Neutrophil (primary cell): ENCODE measurements around the gene CXCR6.

Experiments
- H3K27ac ChIP-seq: fragments of 200-600 bp; sonication (generic); 2 replicates; pipeline ENCODE4 v1.5.1; 2016; ENCODE audit warnings: mild to moderate bottlenecking, moderate library complexity
- H3K27me3 ChIP-seq: fragments of 200-600 bp; sonication (generic); 2 replicates; pipeline ENCODE4 v1.6.0; 2016; ENCODE audit warnings: mild to moderate bottlenecking
- H3K36me3 ChIP-seq: fragments of 200-600 bp; sonication (generic); 2 replicates; pipeline ENCODE4 v1.5.1; 2017
- H3K4me1 ChIP-seq, 2 experiments: fragments of 200-600 bp in 1 of 2; sonication (generic) in 1 of 2; 1 replicate in 1 of 2; 2 replicates in 1 of 2; pipeline versions ENCODE4 v1.5.1 to v1.6.1; 2013 to 2016; ENCODE audit warnings: low read depth in 1 of 2, low read length in 1 of 2, mild to moderate bottlenecking in 1 of 2, moderate library complexity in 1 of 2; ENCODE audit not compliant: control insufficient read depth in 1 of 2, insufficient read depth in 1 of 2
- H3K4me3 ChIP-seq, 2 experiments: fragments of 200-600 bp in 1 of 2; sonication (generic) in 1 of 2; 1 replicate in 1 of 2; 2 replicates in 1 of 2; pipeline ENCODE4 v1.5.1; 2013 to 2016; ENCODE audit warnings: low read depth in 1 of 2, low read length in 1 of 2, mild to moderate bottlenecking in 1 of 2, moderate library complexity in 1 of 2
- H3K9me3 ChIP-seq: fragments of 200-600 bp; sonication (generic); 2 replicates; pipeline ENCODE4 v1.5.1; 2016
- CTCF ChIP-seq: fragments of 200-600 bp; sonication (generic); IDR thresholded peaks from 2 replicates; pipeline ENCODE4 v1.5.1; 2016; ENCODE audit warnings: antibody characterized with exemption

CXCR6 gene

DNA sequence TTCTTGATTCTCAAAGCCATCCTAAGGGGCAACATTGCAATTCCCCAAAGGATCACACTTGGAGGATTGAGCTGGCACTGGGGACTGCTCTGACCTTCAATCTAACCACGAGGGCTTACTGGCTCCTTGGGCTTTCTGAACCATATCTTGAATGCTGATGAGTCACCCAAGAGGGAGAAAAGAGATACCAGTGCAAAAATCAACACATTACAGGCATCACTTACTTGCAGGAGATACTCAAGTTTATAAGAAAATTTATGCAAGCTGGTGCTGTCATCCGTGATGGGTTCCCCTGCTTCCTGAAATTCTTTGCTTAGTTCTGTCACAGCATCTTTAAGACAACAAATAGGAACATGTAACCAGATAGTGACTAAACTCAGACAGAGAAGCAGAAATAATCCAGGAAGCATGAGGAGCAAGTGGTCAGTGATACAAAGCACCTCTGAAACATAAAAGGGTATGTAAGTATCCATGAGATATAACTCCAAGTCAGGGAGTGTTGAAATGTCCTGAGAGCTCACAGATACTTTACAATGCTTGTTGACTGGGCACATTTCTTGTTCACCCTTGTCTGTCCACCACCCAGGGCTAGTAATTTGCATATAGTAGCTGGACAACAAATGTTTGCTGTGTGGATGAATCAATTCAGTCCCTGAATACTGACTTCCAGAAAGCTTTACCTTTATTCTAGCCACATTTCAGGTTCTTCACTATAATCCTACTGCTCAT is 38.2 kb downstream of the CXCR6 start:
- no peak for TF ChIP-seq CTCF
- Histone ChIP-seq H3K4me3 (no peak overlapping the region), H3K27ac (no peak overlapping the region), H3K36me3 (no peaks in the 10 kb centered on the region), H3K4me1 (peaks cover 21 to 22% of the 10 kb centered on the region in 2 experiments), H3K9me3 (no peaks in the 10 kb centered on the region), H3K27me3 (peaks cover 74% of the 10 kb centered on the region)

- Histone ChIP-seq H3K36me3 (no peaks in the 10 kb centered on the region), H3K27ac (no peak overlapping the region), H3K4me3 (no peak overlapping the region), H3K9me3 (no peaks in the 10 kb centered on the region), H3K27me3 (peaks cover 80% of the 10 kb centered on the region), H3K4me1 (peaks cover 30 to 31% of the 10 kb centered on the region in 2 experiments)
- TF ChIP-seq CTCF = no peak
Observed at GRCh38 chr3:45983770-45984169, 40.5 kb downstream of the CXCR6 start.

- peaks cover 89% of the 10 kb centered on the region for H3K27me3 ChIP-seq
- no peaks in the 10 kb centered on the region for H3K36me3 ChIP-seq
- H3K4me1 ChIP-seq = peaks cover 29 to 33% of the 10 kb centered on the region in 2 experiments
- H3K9me3 ChIP-seq = no peaks in the 10 kb centered on the region
- H3K27ac ChIP-seq = no peak overlapping the region
- no peak overlapping the region for H3K4me3 ChIP-seq
- no peak for TF ChIP-seq CTCF
Observed at GRCh38 chr3:45984331-45985312, 41.4 kb downstream of the CXCR6 start.

- no peak overlapping the region for H3K27ac ChIP-seq
- TF ChIP-seq CTCF = no peak
- H3K27me3 ChIP-seq = peaks cover 97% of the 10 kb centered on the region
- H3K36me3 ChIP-seq = no peaks in the 10 kb centered on the region
- peaks cover 29 to 30% of the 10 kb centered on the region in 2 experiments for H3K4me1 ChIP-seq
- H3K4me3 ChIP-seq = no peak overlapping the region
- H3K9me3 ChIP-seq = no peaks in the 10 kb centered on the region
Observed at GRCh38 chr3:45985532-45986302, 42.5 kb downstream of the CXCR6 start.

GRCh38 chr3:45986303-45986982 is 43.2 kb downstream of the CXCR6 start:
- Histone ChIP-seq H3K9me3 (no peaks in the 10 kb centered on the region), H3K4me1 (peaks cover 31 to 32% of the 10 kb centered on the region in 2 experiments), H3K36me3 (no peaks in the 10 kb centered on the region), H3K27ac (no peak overlapping the region), H3K4me3 (no peak overlapping the region), H3K27me3 (peaks cover 97% of the 10 kb centered on the region)
- no peak for TF ChIP-seq CTCF
